ENCODE data around the gene BSDC1. TPM values are rescaled to one million over a fixed set of nuclear protein-coding genes. Genes with fewer than 3 reads are reported as not detected.

Gene BSDC1
- total and polyA plus RNA-seq, 2 experiments from 2014 or later: 22.7 to 50.7 TPM

GRCh38 chr1:32413507-32414185 is 19.4 kb upstream of the BSDC1 start:
- Histone ChIP-seq H3K79me2 (replicated peaks; ENCODE audit: insufficient read depth) (no peaks in the 10 kb centered on the region), H3K9me2 (ENCODE audit: insufficient read depth) (no peaks in the 10 kb centered on the region), H3F3A (replicated peaks; ENCODE audit: low read depth) (0 out of 2 replicates have a peak, but pooled peaks cover 4% of the 10 kb centered on the region), H4K20me1 (replicated peaks; ENCODE audit: insufficient read depth) (no peaks in the 10 kb centered on the region), H3K27me3 (ENCODE audit: insufficient read depth) (no peaks in the 10 kb centered on the region), H2AFZ (no peak overlapping the region), H3K4me3 (no peak overlapping the region), H3K36me3 (ENCODE audit: insufficient read depth) (peaks cover 4% of the 10 kb centered on the region; the same call in 1 of the 2 replicates), H3K4me2 (no peak overlapping the region), H3K27ac (ENCODE audit: low read depth) (no peak overlapping the region), H3K4me1 (ENCODE audit: insufficient read depth) (no peaks in the 10 kb centered on the region)
- H3K27ac Mint-ChIP-seq: no peak overlapping the region
- no peaks in the 10 kb centered on the region for H3K4me1 Mint-ChIP-seq
- peaks cover 51% of the 10 kb centered on the region for H3K36me3 Mint-ChIP-seq (ENCODE audit: low read depth)
- H3K27me3 Mint-ChIP-seq (ENCODE audit: insufficient read depth, low read depth, poor library complexity): peaks cover 10% of the 10 kb centered on the region
- peaks cover 62% of the 10 kb centered on the region for H3K9me3 Mint-ChIP-seq
- TF ChIP-seq CTCF (conservative IDR thresholded peaks at IDR 0.05; ENCODE audit: low read depth in 2 of 2): peak; percentile 84 to 97
- no peak for TF ChIP-seq EZH2 (IDR thresholded peaks at IDR 0.05; ENCODE audit: low read depth, unreplicated experiment)
- ATAC-seq: peak; percentile 92
- H3K4me3 Mint-ChIP-seq: no peak overlapping the region
- peak; percentile 94 for DNase-seq (ENCODE audit: low spot score)

GRCh38 chr1:32411261-32411660 is 17.0 kb upstream of the BSDC1 start:
- H3K9me3 Mint-ChIP-seq: peaks cover 39% of the 10 kb centered on the region
- peaks cover 10% of the 10 kb centered on the region for H3K27me3 Mint-ChIP-seq (ENCODE audit: insufficient read depth, low read depth, poor library complexity)

More at GRCh38 chr1:32411261-32411660, 17.0 kb upstream of the BSDC1 start:
- no peaks in the 10 kb centered on the region for H4K20me1 ChIP-seq (replicated peaks; ENCODE audit: insufficient read depth)
- Mint-ChIP-seq H3K27ac (no peak overlapping the region), H3K4me1 (no peaks in the 10 kb centered on the region), H3K36me3 (ENCODE audit: low read depth) (peaks cover 30% of the 10 kb centered on the region), H3K4me3 (no peak overlapping the region)
- H3K4me3 ChIP-seq: no peak overlapping the region
- DNase-seq (ENCODE audit: low spot score): no peak
- no peak overlapping the region for H2AFZ ChIP-seq
- no peak overlapping the region for H3K4me2 ChIP-seq
- no peaks in the 10 kb centered on the region for H3K9me2 ChIP-seq (ENCODE audit: insufficient read depth)
- H3K4me1 ChIP-seq (ENCODE audit: insufficient read depth): no peaks in the 10 kb centered on the region; the same call in 1 of the 2 replicates
- H3K36me3 ChIP-seq (ENCODE audit: insufficient read depth): peaks cover 4% of the 10 kb centered on the region; the same call in 1 of the 2 replicates
- no peaks in the 10 kb centered on the region for H3K27me3 ChIP-seq (ENCODE audit: insufficient read depth)
- H3K27ac ChIP-seq (ENCODE audit: low read depth): no peak overlapping the region
- H3F3A ChIP-seq (replicated peaks; ENCODE audit: low read depth): 0 out of 2 replicates have a peak, but pooled peaks cover 4% of the 10 kb centered on the region
- TF ChIP-seq STAT1 (IDR thresholded peaks at IDR 0.05; ENCODE audit: unreplicated experiment) (no peak), ETS1 (IDR thresholded peaks at IDR 0.05) (no peak), EZH2 (IDR thresholded peaks at IDR 0.05; ENCODE audit: low read depth, unreplicated experiment) (no peak), POLR2AphosphoS5 (IDR thresholded peaks at IDR 0.05; ENCODE audit: low read depth) (no peak), NANOG (IDR thresholded peaks at IDR 0.05; ENCODE audit: borderline replicate concordance) (no peak)
- H3K79me2 ChIP-seq (replicated peaks; ENCODE audit: insufficient read depth): no peaks in the 10 kb centered on the region
- ATAC-seq: no peak

Measured in GM23338 (cell line).